Astrocyte (in vitro differentiated cells and primary cell): Measurements from ENCODE around the gene PPP3CA. TPM values are rescaled to one million over a fixed set of nuclear protein-coding genes. Genes with fewer than 3 reads are reported as not detected.
"Not testable (repeated sequence)": the region's sequence is repeated elsewhere in the genome, so short reads cannot be mapped to it uniquely, and the experiment has no call there.

Source experiments
- DNase-seq: peaks from one replicate; pipeline ENCODE4 v3.0.0-alpha.2; 2010; ENCODE audit warnings: low read depth
- FAIRE-seq: peaks from 2 replicates; lab custom pipeline; 2011; peaks lifted over from hg19 to GRCh38; lab: Jason Lieb, UNC
- H2AFZ ChIP-seq: 2 replicates; pipeline ENCODE4 v1.6.0; 2012; ENCODE audit warnings: low read depth, low read length, inconsistent platforms
- H3K27ac ChIP-seq: 2 replicates; pipeline ENCODE4 v1.5.1; 2011; ENCODE audit warnings: low read depth, low read length, inconsistent platforms
- H3K27me3 ChIP-seq: 2 replicates; pipeline ENCODE4 v1.6.0; 2011; ENCODE audit warnings: low read length, inconsistent platforms; ENCODE audit not compliant: insufficient read depth
- H3K36me3 ChIP-seq: 2 replicates; pipeline ENCODE4 v1.5.1; 2011; ENCODE audit warnings: low read length, inconsistent platforms; ENCODE audit not compliant: insufficient read depth
- H3K4me1 ChIP-seq: 2 replicates; pipeline ENCODE4 v1.5.1; 2011; ENCODE audit warnings: low read length, inconsistent platforms; ENCODE audit not compliant: insufficient read depth
- H3K4me2 ChIP-seq: 2 replicates; pipeline ENCODE4 v1.6.0; 2012; ENCODE audit warnings: low read length, inconsistent platforms
- H3K4me3 ChIP-seq: 2 replicates; pipeline ENCODE4 v1.5.1; 2011; ENCODE audit warnings: low read depth, mild to moderate bottlenecking, low read length, inconsistent platforms; ENCODE audit not compliant: insufficient read depth
- H3K79me2 ChIP-seq: 2 replicates; pipeline ENCODE4 v1.6.0; 2012; ENCODE audit warnings: mild to moderate bottlenecking, low read length, inconsistent platforms; ENCODE audit not compliant: insufficient read depth
- H3K9ac ChIP-seq: 2 replicates; pipeline ENCODE4 v1.6.0; 2012; ENCODE audit warnings: mild to moderate bottlenecking, low read length, inconsistent platforms
- H3K9me3 ChIP-seq: 2 replicates; pipeline ENCODE4 v1.5.1; 2012; ENCODE audit warnings: low read depth, mild to moderate bottlenecking, low read length, inconsistent platforms; ENCODE audit not compliant: insufficient read depth
- H4K20me1 ChIP-seq: 2 replicates; pipeline ENCODE4 v1.6.0; 2012; ENCODE audit warnings: low read length, inconsistent platforms; ENCODE audit not compliant: insufficient read depth
- H3K27ac Mint-ChIP-seq: one replicate; pipeline ENCODE4 v1.8.0; 2021; ENCODE audit warnings: mild to moderate bottlenecking, mixed read lengths; ENCODE audit not compliant: unreplicated experiment
- H3K27me3 Mint-ChIP-seq: one replicate; pipeline ENCODE4 v1.8.0; 2021; ENCODE audit warnings: low read depth, mixed read lengths; ENCODE audit not compliant: unreplicated experiment
- H3K36me3 Mint-ChIP-seq: one replicate; pipeline ENCODE4 v1.8.0; 2021; ENCODE audit warnings: low read depth, mixed read lengths; ENCODE audit not compliant: unreplicated experiment
- H3K4me1 Mint-ChIP-seq: one replicate; pipeline ENCODE4 v1.8.0; 2021; ENCODE audit warnings: low read depth, mixed read lengths; ENCODE audit not compliant: unreplicated experiment
- H3K4me3 Mint-ChIP-seq: one replicate; pipeline ENCODE4 v1.8.0; 2021; ENCODE audit warnings: mild to moderate bottlenecking, moderate library complexity, mixed read lengths; ENCODE audit not compliant: unreplicated experiment
- H3K9me3 Mint-ChIP-seq: one replicate; pipeline ENCODE4 v1.8.0; 2021; ENCODE audit warnings: mild to moderate bottlenecking, mixed read lengths; ENCODE audit not compliant: unreplicated experiment
- CTCF ChIP-seq: IDR thresholded peaks from 2 replicates; pipeline ENCODE4 v1.5.1; 2011; ENCODE audit warnings: low read depth, mild to moderate bottlenecking, inconsistent platforms, low read length, moderate library complexity; ENCODE audit not compliant: insufficient read depth
- EZH2 ChIP-seq: IDR thresholded peaks from 2 replicates; pipeline ENCODE4 v1.6.1; 2012; ENCODE audit warnings: mild to moderate bottlenecking, low read length, inconsistent platforms; ENCODE audit not compliant: insufficient read depth
- total RNA-seq: library from RNA; stranded (reverse); gene quantifications from 2 replicates; pipeline ENCODE4 v1.2.1, GENCODE V29; 2021

The PPP3CA gene
- total RNA-seq, 1 donor from 2014 or later = 101 TPM

- H4K20me1 ChIP-seq = peaks cover 50% of the 10 kb centered on the region
- no peaks in the 10 kb centered on the region for H3K9me3 Mint-ChIP-seq
- H3K36me3 Mint-ChIP-seq = no peaks in the 10 kb centered on the region
- peaks cover 2% of the 10 kb centered on the region for H3K4me1 ChIP-seq
- FAIRE-seq (no peak), DNase-seq (peak; percentile 67)
- no peaks in the 10 kb centered on the region for H3K36me3 ChIP-seq
- H3K79me2 ChIP-seq = peaks cover 88% of the 10 kb centered on the region
- H3K27me3 ChIP-seq = no peaks in the 10 kb centered on the region
- H3K27me3 Mint-ChIP-seq = no peaks in the 10 kb centered on the region
- TF ChIP-seq CTCF (no peak), EZH2 (no peak)
- H3K9me3 ChIP-seq = no peaks in the 10 kb centered on the region
- no peak overlapping the region for H3K4me3 Mint-ChIP-seq
- H3K27ac ChIP-seq = no peak overlapping the region
- H3K9ac ChIP-seq = no peak overlapping the region
- peak overlapping the region; percentile 11 for H3K4me2 ChIP-seq
- H3K4me1 Mint-ChIP-seq = peaks cover 23% of the 10 kb centered on the region
- H3K27ac Mint-ChIP-seq = peak overlapping the region; percentile 29
- no peak overlapping the region for H3K4me3 ChIP-seq
- H2AFZ ChIP-seq = no peak overlapping the region
Measured at GRCh38 chr4:101238706-101239105, 108.6 kb downstream of the PPP3CA start.

GRCh38 chr4:101237773-101238172, 109.6 kb downstream of the PPP3CA start:
- Histone ChIP-seq H3K9me3 (no peaks in the 10 kb centered on the region), H3K27me3 (no peaks in the 10 kb centered on the region), H3K36me3 (no peaks in the 10 kb centered on the region), H3K4me2 (no peak overlapping the region), H3K9ac (no peak overlapping the region), H3K79me2 (peaks cover 87% of the 10 kb centered on the region), H3K4me3 (no peak overlapping the region), H3K4me1 (peaks cover 2% of the 10 kb centered on the region), H2AFZ (no peak overlapping the region), H4K20me1 (peaks cover 45% of the 10 kb centered on the region), H3K27ac (no peak overlapping the region)
- H3K36me3 Mint-ChIP-seq = no peaks in the 10 kb centered on the region
- no peak overlapping the region for H3K4me3 Mint-ChIP-seq
- H3K27me3 Mint-ChIP-seq = no peaks in the 10 kb centered on the region
- FAIRE-seq (no peak), DNase-seq (no peak)
- TF ChIP-seq CTCF = no peak
- TF ChIP-seq EZH2 = no peak
- H3K9me3 Mint-ChIP-seq = no peaks in the 10 kb centered on the region
- peaks cover 21% of the 10 kb centered on the region for H3K4me1 Mint-ChIP-seq
- no peak overlapping the region for H3K27ac Mint-ChIP-seq

GRCh38 chr4:101236097-101236496, 111.2 kb downstream of the PPP3CA start:
- TF ChIP-seq CTCF (no peak), EZH2 (no peak)
- Mint-ChIP-seq H3K36me3 (no peaks in the 10 kb centered on the region), H3K27ac (no peak overlapping the region), H3K4me3 (no peak overlapping the region), H3K4me1 (peaks cover 29% of the 10 kb centered on the region), H3K27me3 (no peaks in the 10 kb centered on the region), H3K9me3 (no peaks in the 10 kb centered on the region)
- Histone ChIP-seq H4K20me1 (peaks cover 45% of the 10 kb centered on the region), H3K36me3 (no peaks in the 10 kb centered on the region), H3K27me3 (no peaks in the 10 kb centered on the region), H3K4me1 (peaks cover 11% of the 10 kb centered on the region), H3K9ac (no peak overlapping the region), H3K79me2 (peaks cover 79% of the 10 kb centered on the region), H3K27ac (no peak overlapping the region), H3K9me3 (no peaks in the 10 kb centered on the region), H3K4me2 (no peak overlapping the region), H3K4me3 (no peak overlapping the region), H2AFZ (no peak overlapping the region)
- DNase-seq (no peak), FAIRE-seq (no peak)

GRCh38 chr4:101234141-101234540, 113.2 kb downstream of the PPP3CA start:
- Histone ChIP-seq H3K79me2 (peaks cover 77% of the 10 kb centered on the region), H4K20me1 (peaks cover 53% of the 10 kb centered on the region), H3K4me1 (peaks cover 11% of the 10 kb centered on the region)
- not testable (repeated sequence) for H3K4me2 ChIP-seq, H3K36me3 ChIP-seq, H3K27me3 Mint-ChIP-seq, H3K27ac Mint-ChIP-seq, DNase-seq, H3K9me3 Mint-ChIP-seq, H3K9me3 ChIP-seq, H3K27me3 ChIP-seq, H3K36me3 Mint-ChIP-seq, H3K4me3 Mint-ChIP-seq, H3K27ac ChIP-seq, H2AFZ ChIP-seq, H3K4me3 ChIP-seq, H3K9ac ChIP-seq
- peaks cover 35% of the 10 kb centered on the region for H3K4me1 Mint-ChIP-seq
- peak; percentile 5 for FAIRE-seq
